Fibroblast of skin of left quadriceps (primary cell): Measurements from ENCODE around the gene WDR19.
"Not testable (repeated sequence)": the region's sequence is repeated elsewhere in the genome, so short reads cannot be mapped to it uniquely, and the experiment has no call there.

Experiments used
- DNase-seq, 2 experiments: peaks; one replicate each; pipeline ENCODE4 v3.0.0-alpha.2; 2013; ENCODE audit warnings: low read depth in 2 of 2

The WDR19 gene

DNA sequence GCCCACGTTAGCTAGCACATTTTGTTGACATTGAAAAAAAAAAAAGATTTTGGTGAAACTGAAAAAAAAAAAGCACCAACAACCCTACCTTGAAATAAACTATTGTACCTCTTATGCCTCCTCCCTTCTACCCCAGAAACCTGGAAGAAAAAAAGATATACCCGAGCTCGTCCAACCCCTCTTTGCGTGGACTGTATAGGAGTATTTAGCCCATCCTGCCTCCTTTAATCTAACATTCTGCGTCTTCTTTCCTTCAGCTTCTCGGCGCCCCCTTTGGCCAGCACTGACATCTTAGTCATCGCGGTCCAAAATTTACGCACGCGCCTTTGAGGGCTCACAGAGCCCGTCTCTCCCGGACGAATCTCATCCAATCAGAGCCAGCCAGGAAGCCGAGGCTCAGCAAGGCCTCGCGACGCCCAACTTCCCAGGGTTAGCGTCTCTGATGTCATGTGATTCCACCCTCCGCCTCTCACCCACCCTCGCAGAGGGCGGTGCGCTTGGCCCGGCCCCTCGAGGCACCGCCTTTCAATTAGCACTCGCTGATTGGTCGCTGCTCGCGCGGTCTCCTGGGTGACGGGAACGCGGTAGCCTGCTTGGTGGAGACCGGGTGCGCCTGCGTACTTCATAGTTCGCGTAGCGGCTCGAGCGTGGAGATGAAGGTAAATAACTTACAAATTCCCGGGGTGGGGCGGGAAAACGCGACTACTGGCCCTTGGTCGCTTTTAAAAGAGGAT lies at the start of gene WDR19:
Gene WDR19 (plus strand): TSS at position 625 of the 734 bp plus-strand sequence. CDS start 29 bp downstream, at position 654.
- peak; percentile 99 for DNase-seq

DNA sequence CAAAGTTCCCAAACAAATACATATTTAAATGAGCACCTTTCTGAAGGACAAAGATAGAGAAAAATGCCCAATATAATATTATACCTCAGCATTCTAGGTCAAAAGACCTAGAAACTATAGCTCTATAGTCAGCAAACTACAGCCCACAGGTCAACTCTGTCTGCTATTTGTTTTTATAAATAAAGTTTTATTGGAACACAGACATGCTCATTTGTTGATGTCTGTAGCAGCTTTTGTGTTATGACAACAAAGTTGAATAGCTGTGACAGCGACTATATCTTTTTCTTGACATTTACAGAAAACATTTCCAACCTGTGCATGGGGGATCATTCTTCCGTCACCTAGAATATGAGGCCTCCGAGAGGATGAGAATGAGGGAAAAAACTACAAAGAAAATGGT lies 48.7 kb upstream of the WDR19 start:
- no peak for DNase-seq

DNA sequence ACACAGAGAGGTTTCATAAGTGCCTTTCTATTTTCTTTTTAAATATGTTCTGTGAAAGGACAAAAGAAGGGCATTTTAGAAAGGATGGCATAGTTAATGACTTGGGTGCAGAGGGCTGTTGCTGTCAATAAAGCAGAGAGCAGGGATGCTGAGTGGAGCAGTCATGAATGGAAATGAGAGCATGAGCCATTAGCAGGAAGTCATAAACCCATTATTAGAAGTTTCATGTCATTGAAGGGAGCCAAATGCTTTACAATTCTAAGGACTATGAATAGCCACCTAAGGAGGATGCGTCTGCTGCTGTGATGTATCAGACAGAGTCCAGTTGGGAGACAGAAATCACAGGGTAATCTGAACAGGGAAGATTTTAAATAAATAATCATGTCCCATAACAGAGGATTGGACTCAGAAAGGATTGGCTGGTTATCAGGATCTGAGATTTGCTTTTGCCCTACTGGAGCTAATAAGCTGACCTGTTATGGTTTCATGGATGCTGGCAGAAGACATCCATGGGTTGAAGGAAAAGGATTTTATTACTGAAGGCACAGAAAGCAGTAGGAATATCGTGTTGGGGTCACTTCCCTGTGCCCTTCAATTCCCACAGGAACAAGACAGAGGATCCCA lies 47.5 kb upstream of the WDR19 start:
- no peak for DNase-seq

DNA sequence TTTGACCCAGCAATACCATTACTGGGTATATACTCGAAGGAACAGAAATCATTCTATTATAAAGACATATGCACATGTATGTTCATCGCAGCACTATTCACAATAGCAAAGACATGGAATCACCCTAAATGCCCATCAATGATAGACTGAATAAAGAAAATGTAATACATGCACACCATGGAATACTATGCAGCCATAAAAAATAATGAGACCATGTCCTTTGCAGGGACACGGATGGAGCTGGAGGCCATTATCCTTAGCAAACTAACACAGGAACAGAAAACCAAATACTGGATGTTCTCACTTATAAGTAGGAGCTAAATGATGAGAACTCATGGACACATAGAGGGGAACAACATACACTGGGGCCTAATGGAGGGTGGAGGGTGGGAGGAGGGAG lies 44.1 kb upstream of the WDR19 start:
- DNase-seq: not testable (repeated sequence)

DNA sequence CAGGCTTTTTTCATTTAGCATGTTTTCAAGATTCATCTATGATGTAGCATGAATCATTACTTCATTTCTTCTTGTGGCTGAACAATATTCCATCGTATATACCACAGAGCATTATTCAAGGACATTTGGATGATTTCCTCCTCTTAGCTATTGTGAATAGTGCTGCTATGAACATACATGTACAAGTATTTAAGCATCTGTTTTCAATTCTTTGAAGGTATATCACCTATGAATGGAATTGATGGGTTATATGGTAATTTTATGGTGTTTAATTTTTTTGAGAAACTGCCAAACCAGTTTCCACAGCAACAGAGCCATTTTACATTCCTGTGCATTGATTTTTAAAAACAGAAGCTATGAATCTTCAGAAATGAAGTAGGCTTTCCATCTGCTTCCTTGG lies 36.1 kb upstream of the WDR19 start:
- peak; percentile 39 to 48 for DNase-seq

DNA sequence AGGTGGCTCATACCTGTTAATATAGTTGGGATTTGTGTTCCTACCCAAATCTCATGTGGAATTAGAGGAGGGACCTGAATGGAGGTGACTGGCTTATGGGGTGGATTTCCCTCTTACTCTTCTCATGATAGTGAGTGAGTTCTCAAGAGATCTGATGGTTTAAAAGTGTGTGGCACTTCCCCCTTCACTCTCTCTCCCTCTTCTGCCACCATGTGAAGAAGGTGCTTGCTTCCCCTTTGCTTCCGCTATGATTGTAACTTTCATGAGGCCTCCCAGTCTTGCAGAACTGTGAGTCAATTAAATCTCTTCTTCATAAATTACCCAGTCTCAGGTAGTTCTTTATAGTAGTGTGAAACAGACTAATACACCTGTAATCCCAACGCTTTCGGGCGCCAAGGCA lies 28.3 kb upstream of the WDR19 start:
- no peak for DNase-seq

DNA sequence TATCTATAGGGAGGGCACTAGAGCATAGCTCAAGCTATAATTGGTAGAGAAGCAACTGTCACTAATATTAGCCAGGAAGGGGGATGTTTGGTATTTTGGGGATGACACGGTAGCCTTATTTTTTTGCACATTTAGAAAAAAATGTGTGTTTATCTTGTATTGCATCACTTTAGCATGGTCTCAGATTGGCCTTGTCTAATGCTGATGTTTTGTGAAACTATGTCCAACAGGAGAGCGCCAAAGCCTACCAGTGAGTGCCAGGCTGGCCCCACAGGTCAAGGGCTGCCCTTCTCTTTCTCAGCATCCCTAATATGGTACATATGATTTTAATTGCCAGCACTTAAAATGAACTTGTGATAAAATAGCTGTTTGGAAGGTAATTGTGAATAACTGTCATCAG lies 24.8 kb upstream of the WDR19 start:
- no peak for DNase-seq

DNA sequence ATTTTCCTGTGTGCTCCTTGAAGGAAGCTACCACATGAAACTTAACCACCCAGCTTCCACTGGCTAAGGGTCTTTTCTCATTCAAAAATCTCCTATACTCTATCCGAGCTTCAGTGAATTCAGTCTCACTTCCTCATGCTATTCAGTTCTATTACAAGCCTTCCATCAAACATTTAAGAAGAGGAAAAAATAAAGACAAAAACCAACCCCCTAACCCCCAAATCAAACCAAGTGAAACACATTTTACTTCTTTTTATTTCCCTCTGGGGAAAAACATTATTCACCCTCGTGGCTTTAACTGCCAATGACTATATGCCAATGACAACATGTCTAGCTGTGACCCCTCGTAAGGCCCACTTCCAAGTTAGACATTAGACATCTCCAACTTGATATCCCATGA lies 16.2 kb upstream of the WDR19 start:
- DNase-seq: no peak

DNA sequence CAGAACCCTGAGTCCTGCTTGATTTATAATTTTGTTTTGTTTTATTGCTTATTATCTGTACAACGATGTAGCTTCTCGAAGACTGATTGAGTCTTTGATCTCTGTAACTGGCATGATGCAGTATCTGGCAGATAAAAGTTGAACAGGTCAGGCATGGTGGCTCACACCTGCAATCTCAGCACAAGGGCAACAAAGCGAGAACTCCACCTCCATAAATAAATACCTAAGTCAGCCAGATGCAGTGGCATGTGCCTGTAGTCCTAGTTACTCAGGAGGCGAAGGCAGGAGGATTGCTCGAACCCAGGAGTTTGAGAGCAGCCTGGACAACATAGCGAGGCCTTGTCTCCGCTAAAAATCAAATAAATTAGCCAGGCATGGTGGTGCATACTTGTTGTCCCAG lies 15.7 kb upstream of the WDR19 start:
- no peak for DNase-seq

DNA sequence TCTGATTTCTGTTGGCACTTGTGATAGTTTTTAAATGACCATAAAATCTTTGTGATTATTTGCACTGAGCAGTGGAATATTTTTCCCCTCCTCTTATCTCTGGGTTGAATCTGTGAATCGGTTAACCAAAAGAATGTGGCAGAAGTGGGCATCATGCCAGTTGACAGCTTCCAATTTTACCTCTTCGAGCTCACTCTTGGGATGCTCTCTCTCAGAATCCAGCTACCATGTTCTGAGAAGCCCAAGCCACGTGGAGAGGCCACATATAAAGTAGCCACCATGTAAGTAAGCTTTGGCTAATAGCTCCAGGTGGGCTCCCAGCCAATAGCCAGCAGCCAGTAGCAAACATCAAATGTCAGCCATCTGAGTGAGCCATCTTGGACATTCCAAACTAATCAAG lies 12.9 kb upstream of the WDR19 start:
- DNase-seq: no peak

DNA sequence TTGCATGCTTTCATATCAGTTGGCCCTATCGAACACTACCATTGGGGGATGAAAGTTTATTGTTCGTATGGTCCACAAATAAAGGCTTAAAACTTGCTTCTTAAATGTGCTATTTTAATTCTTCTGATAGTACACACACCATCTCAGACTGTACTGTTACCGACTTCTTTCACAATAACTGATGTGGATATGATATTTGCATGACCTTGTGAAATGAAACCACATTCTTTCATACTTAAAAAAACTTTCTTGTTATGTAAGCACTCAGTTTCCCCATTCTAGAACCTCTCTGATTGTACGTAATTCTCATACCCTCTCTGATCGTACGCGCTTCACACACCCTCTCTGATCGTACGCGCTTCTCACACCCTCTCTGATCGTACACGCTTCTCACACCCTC lies 12.0 kb upstream of the WDR19 start:
- no peak for DNase-seq

DNA sequence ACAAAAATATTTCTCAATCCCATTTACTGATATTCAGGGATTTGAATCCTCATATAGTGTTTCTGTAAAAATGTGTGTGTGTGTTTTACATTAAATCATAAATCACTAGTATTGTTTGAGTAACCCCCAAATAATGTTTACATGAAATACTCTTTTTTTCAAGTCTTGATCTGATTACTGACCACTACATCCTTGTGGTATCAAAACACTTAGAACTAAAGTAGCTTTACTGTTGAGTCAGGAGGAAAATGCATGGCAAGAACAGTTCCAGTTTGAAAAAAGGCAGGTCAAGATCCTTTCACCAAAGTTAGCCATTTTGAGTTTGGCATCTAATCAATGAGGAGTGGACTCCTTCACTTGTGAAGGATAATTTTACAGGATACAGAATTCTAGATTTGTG lies 3.6 kb upstream of the WDR19 start:
- no peak for DNase-seq

DNA sequence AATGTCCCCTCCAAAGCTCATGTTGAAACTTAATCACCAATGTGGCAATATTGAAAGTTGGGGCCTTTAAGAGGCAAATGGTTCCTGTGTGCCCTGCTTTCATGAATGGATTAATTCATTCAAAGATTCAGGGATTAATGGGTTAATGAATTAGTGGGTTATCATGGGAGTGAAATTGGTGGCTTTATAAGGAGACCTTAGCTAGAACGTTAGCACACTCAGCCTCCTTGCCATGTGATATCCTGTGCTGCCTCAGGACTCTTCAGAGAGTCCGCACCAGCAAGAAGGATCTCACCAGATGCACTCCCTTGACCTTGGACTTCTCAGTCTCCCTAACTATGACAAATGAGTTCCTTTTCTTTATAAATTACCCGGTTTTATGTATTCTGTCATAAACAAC lies 2.6 kb upstream of the WDR19 start:
- no peak for DNase-seq

DNA sequence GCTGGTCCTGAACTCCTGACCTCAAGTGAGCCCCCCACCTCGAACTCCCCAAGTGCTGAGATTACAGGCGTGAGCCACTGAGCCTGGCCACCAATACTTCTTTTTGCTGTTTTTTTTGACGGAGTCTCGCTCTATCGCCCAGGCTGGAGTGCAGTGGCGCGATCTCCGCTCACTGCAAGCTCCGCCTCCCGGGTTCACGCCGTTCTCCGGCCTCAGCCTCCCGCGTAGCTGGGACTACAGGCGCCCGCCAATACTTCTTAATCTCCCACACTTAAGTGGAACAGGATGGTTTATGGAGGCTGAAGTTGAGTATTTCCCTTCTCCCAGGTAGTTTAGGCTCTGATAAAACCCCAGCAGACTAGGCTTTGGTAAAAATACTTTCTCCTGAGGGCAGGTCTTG lies 1.7 kb upstream of the WDR19 start:
- not testable (repeated sequence) for DNase-seq

DNA sequence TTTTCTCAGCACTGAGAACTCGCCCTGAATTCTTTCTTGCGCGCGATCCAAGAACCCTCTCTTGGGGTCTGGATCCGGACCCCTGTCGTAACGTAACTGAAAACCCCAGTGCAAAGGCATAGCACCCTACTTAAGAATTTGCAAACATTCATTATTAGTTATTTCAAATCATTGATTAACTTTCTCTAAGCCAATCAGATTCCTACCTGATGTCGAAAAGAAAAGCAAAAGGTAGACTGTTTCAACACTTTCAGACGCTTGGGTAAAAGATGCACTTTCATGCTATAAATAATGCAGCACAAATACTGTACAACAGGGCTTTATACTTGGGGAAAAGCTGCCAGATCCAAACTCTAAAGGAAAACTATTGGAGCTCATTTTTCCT lies 817 bp upstream of the WDR19 start:
- no peak for DNase-seq

DNA sequence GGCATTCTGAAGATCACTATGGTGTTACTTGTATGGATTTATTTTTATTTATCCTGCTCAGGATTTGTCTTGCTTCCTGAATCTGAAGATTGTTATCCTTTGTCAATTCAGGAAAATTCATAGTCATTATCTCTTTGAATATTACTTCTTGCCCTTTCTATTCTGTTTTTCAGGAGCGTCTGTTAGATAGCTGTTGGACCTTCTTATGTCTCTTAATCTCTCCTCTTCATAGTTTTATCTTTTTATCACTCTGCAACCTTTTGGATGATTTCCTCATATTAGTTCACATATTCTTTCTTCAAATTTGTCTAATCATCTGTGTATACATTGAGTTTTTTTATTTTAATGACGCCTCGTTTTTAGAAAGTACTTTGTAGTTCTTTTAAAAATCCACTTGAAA lies 19.6 kb downstream of the WDR19 start:
- no peak for DNase-seq

DNA sequence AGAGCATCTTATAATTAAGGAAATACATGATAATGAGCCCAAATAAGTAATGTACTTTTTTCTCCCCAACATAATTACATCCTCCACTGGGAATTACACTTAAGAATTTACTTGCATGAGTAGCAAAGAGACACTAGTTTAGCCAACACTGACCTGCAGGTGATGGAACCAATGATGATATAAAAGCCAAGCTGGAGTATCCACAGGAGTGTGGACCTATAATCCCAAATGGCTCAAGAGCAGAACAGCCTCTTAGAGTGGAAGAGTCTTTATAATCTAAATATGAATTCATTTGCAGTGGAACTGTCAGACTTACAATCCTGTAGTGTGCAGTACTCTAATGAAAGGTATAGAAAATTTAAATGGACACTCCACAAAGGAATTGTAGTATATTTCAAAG lies 22.2 kb downstream of the WDR19 start:
- DNase-seq: no peak

DNA sequence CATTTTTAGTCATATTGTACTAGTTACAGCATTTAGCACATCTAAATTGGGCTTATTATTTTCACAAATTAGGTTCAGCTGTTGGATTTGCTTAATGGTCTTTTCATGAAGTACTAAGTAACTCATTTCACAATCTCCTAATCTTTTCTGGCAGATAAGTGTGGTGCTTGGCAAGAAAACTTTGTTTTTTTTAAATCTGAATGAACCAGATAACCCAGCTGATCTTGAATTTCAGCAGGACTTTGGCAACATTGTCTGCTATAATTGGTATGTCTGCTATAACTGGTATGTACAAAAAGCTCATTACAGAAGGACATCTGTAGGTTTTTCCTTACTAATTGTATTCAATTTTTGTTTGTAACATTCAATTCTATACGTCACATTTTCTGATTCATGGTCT lies 22.7 kb downstream of the WDR19 start:
- DNase-seq: no peak

DNA sequence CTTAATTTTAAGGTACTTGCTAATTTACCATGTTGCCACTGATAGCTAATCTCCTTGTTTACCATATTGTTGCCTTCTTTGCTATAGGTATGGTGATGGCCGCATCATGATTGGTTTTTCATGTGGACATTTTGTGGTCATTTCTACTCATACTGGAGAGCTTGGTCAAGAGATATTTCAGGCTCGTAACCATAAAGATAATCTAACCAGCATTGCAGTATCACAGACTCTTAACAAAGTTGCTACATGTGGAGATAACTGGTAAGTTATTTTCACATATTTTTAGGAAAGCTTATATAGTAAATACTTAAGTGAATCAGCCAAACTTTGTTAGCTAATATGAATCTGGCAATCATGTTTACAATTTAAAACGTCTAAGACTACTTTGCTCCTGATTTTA lies 23.1 kb downstream of the WDR19 start:
- no peak for DNase-seq

DNA sequence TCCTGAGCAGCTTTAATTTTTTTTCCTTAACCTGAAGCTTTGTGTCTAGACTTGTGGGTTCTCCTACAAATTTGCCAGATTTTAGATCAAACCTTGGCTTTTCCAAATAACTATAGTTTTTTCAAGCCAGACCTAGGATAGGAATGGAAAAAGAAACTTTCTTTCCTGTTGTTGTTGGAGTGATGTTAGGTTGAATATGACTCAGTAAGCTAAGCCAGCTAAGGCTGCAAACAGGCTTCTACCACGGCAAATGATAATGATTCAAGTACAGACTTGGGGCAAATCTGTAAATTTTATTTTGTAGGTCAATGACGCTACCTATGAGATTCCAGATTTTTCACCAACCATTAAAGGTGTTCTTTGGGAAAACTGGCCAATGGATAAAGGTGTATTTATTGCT lies 45.6 kb downstream of the WDR19 start:
- DNase-seq: no peak

DNA sequence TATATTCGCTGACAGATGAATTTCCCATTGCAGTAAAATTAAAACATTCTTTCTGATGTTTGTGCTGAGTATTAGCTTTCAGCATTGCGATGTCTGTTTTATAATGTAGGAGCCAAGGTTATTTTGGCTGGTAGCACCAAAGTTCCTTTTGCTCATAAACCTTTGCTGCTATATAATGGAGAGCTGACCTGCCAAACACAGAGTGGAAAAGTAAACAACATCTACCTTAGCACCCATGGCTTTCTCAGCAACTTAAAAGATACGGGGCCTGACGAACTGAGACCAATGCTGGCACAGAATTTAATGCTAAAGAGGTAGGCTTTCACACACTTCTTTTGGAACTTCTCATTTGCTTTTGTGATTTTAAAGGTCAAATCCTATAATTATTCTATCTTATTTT lies 46.0 kb downstream of the WDR19 start:
- DNase-seq: no peak

DNA sequence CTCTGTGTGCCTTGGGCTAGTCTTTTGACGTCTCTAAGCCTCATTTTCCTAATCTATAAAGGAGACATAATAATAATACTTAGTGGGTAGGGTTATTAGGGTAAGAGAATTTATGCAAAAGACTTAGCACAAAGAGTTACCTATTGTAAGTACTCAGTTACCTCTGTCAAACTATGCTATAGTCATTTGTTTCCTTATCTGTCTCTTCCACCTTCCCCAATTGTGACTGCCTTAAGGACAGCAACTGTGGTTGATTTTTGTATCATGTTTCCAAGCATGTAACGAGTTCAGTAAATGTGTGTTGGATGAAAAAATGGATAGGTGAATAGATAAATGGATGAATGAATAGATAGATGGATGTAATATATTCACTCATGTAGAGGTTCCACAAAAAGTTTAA lies 48.1 kb downstream of the WDR19 start:
- no peak for DNase-seq

DNA sequence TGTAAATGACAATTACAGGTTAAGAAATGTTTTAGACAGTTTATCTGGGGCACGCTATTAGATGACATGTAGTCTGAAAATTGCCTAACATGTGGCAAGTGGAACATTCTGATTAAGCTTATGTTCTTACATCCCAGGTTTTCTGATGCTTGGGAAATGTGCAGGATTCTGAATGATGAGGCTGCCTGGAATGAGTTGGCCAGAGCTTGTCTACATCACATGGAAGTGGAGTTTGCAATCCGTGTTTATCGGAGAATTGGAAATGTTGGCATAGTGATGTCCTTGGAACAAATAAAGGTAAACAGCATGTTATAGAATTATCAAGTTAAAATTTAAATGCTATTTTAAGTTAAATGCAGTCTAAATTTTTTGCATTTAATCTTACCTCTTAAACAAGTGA lies 49.3 kb downstream of the WDR19 start:
- DNase-seq: no peak

DNA sequence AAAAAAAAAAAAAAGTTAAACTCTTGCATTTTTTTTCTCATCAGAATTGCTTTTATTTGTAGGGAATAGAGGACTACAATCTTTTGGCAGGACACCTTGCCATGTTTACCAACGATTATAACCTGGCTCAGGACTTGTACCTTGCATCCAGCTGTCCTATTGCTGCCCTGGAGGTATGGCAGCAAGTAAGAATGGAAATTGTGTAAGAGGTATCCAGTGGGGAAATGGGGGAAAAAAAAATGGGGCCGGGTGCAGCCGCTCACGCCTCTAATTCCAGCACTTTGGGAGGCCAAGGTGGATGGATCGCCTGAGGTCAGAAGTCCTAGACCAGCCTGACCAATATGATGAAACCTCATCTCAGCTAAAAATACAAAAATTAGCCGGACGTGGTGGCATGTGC lies 49.8 kb downstream of the WDR19 start:
- no peak for DNase-seq
